A549 treated with ZK216348 at 1 μM for 4 hours (cell line): ENCODE results near the gene ZSCAN1. TPM values are rescaled to one million over a fixed set of nuclear protein-coding genes. Genes with fewer than 3 reads are reported as not detected.

Source experiments
- total RNA-seq: library from RNA; stranded (reverse); fragments of 200-300 nt; extraction: Qiagen RNA extraction; gene quantifications from 5 replicates; pipeline ENCODE4 v1.2.3, GENCODE V29; 2022; ENCODE audit warnings: low read depth

Gene ZSCAN1
- total RNA-seq, result not detected in 5 replicates

GRCh38 chr19:58033741-58034476, at the start of gene ZSCAN1:
Gene ZSCAN1 (plus strand): TSS chr19:58034025. CDS start chr19:58037837, 3,812 bp downstream.

GRCh38 chr19:58002384-58003173, 31.2 kb upstream of the ZSCAN1 start, which contains the start of gene ZNF606:
Gene ZNF606 (minus strand): TSS chr19:58002820. CDS start chr19:58001319, 1,501 bp downstream.

GRCh38 chr19:58059003-58059670, 25.3 kb downstream of the ZSCAN1 start, which contains the start of gene ZNF135:
Gene ZNF135 (plus strand): TSS chr19:58059282. CDS start chr19:58060003, 721 bp downstream.

GRCh38 chr19:58097781-58098681, 64.2 kb downstream of the ZSCAN1 start, which contains the start of gene ZSCAN18:
Gene ZSCAN18 (minus strand): TSS chr19:58098231. CDS start chr19:58090267, 7,964 bp downstream.

Other genes with a start within 250 kb of the ZSCAN1 start
- 4.4 to 6.7 TPM (median 5.6 TPM) in 5 replicates for gene ZNF552, start 219.1 kb upstream of the ZSCAN1 start, total RNA-seq
- gene ZNF587B, start 203.7 kb upstream of the ZSCAN1 start, total RNA-seq, result 7.1 to 9.5 TPM (median 8.5 TPM) in 5 replicates
- gene ZNF587, start 184.2 kb upstream of the ZSCAN1 start, total RNA-seq, result 5.1 to 7.5 TPM (median 5.8 TPM) in 5 replicates
- 1.5 to 3.9 TPM (median 2.3 TPM) in 5 replicates for gene ZNF814, start 145.0 kb upstream of the ZSCAN1 start, total RNA-seq
- gene ZNF417, start 117.4 kb upstream of the ZSCAN1 start, total RNA-seq, result 3.4 to 5.1 TPM (median 4.2 TPM) in 5 replicates
- gene ZNF418, start 98.6 kb upstream of the ZSCAN1 start, total RNA-seq, result 0.58 to 0.97 TPM (median 0.84 TPM) in 5 replicates
- gene ZNF256, start 86.3 kb upstream of the ZSCAN1 start, total RNA-seq, result 0.70 to 1.5 TPM (median 1.3 TPM) in 5 replicates
- gene C19orf18, start 59.5 kb upstream of the ZSCAN1 start, total RNA-seq, result not detected in 5 replicates
- 1.7 to 3.3 TPM (median 2.6 TPM) in 5 replicates for gene ZNF606, start 31.2 kb upstream of the ZSCAN1 start, total RNA-seq
- gene ZNF135, start 25.3 kb downstream of the ZSCAN1 start, total RNA-seq, result not detected in 5 replicates
- 1.4 to 2.8 TPM (median 2.6 TPM) in 5 replicates for gene ZSCAN18, start 64.2 kb downstream of the ZSCAN1 start, total RNA-seq
- gene ZNF329, start 116.8 kb downstream of the ZSCAN1 start, total RNA-seq, result 2.4 to 3.7 TPM (median 3.3 TPM) in 5 replicates
- gene ZNF274, start 149.0 kb downstream of the ZSCAN1 start, total RNA-seq, result 9.9 to 15.3 TPM (median 13.7 TPM) in 5 replicates
- 12.0 to 21.7 TPM (median 20.2 TPM) in 5 replicates for gene ZNF544, start 194.9 kb downstream of the ZSCAN1 start, total RNA-seq
- 0.93 to 1.4 TPM (median 1.1 TPM) in 5 replicates for gene ZNF8, start 244.9 kb downstream of the ZSCAN1 start, total RNA-seq